ENCODE results near the gene FRYL. TPM values are rescaled to one million over a fixed set of nuclear protein-coding genes. Genes with fewer than 3 reads are reported as not detected.

FRYL gene
- total and polyA plus RNA-seq, 2 of the 13 experiments (the other 11 are each of a cell fraction or from before 2014, with no cell fraction given) = 9.7 to 19.6 TPM

DNA sequence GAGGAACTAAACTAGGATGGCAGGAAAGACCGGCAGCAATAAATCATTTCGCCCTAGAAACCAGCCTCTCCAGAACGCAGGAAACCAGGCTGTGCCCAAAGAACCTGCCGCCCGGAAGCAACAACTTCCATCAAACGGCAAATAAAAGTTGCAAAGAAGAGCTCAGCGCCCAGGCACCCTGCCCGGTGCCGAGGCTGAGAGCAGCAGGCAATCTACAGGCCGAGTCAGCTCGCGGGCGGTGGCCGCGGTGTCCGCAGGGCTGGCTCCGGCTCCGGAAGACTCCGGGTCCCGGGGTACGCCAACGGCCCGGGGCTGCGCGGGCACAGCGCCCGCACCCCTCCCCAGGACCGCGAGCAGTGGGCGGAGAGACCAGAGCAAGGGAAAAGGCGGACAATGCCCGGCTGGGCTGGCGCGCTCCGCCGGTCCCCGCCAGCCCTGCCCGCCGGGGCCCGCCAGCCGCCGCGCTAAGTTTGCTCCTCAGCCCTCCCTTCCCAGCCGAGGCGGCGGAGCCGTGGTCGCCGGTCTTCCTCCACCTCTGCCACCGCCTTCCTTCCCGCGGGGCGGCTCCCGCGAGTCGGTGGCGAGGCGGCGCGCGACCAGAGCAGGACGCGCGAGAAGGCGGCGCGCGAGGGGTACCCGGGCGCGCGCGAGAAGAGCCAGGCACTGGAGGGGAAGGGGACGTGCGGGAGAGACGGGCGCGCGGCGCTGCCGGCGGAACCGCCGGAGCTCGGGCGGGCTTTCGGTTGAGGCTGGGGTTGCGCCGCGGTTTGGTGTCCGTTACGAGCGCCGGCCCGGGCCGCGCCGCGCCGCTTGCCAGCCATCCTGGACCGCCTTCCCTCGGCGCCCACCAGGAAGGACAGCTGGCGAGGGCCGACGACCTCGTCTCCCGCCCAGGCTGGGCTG is 733 bp downstream of the FRYL start (continued):
- TF ChIP-seq, protein P1, sequence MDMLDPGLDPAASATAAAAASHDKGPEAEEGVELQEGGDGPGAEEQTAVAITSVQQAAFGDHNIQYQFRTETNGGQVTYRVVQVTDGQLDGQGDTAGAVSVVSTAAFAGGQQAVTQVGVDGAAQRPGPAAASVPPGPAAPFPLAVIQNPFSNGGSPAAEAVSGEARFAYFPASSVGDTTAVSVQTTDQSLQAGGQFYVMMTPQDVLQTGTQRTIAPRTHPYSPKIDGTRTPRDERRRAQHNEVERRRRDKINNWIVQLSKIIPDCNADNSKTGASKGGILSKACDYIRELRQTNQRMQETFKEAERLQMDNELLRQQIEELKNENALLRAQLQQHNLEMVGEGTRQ (IDR thresholded peaks at IDR 0.05; ENCODE audit: low read depth, low read length) = no peak
- TF ChIP-seq, protein P1 (CRISPR knock-in tag; IDR thresholded peaks at IDR 0.05; ENCODE audit: borderline replicate concordance) = no peak
- no peak for TF ChIP-seq ZNF33A (CRISPR knock-in tag; IDR thresholded peaks at IDR 0.05; ENCODE audit: borderline replicate concordance)
- no peak for TF ChIP-seq PHF20 (CRISPR knock-in tag; IDR thresholded peaks at IDR 0.05)
- no peak for TF ChIP-seq ZMAT5 (CRISPR knock-in tag; IDR thresholded peaks at IDR 0.05; ENCODE audit: borderline replicate concordance, low read depth)
- TF ChIP-seq EZH2 (conservative IDR thresholded peaks at IDR 0.05; ENCODE audit: low read depth, low read length) = no peak
- peak; percentile 27; the same call in 1 of the 2 replicates for TF ChIP-seq ZNF142 (CRISPR knock-in tag; IDR thresholded peaks at IDR 0.05)
- TF ChIP-seq RBFOX2 (IDR thresholded peaks at IDR 0.05; ENCODE audit: low read depth, low read length) = peak; percentile 84
- TF ChIP-seq CHD2 (IDR thresholded peaks at IDR 0.05; ENCODE audit: low read depth, low read length) = 0 out of 2 replicates have a peak, but pooled peaks have one; percentile 65
- TF ChIP-seq, protein P2, sequence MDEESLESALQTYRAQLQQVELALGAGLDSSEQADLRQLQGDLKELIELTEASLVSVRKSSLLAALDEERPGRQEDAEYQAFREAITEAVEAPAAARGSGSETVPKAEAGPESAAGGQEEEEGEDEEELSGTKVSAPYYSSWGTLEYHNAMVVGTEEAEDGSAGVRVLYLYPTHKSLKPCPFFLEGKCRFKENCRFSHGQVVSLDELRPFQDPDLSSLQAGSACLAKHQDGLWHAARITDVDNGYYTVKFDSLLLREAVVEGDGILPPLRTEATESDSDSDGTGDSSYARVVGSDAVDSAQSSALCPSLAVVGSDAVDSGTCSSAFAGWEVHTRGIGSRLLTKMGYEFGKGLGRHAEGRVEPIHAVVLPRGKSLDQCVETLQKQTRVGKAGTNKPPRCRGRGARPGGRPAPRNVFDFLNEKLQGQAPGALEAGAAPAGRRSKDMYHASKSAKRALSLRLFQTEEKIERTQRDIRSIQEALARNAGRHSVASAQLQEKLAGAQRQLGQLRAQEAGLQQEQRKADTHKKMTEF (CRISPR knock-in tag; IDR thresholded peaks at IDR 0.05) = peak; percentile 46; the same call in 1 of the 2 replicates
- TF ChIP-seq ZNF543 (CRISPR knock-in tag; IDR thresholded peaks at IDR 0.05) = 0 out of 2 replicates have a peak, but pooled peaks have one; percentile 16
- TF ChIP-seq SRY (CRISPR knock-in tag; IDR thresholded peaks at IDR 0.05) = no peak
- no peak for TF ChIP-seq TMF1 (CRISPR knock-in tag; IDR thresholded peaks at IDR 0.05; ENCODE audit: low read depth)
- TF ChIP-seq CREM (IDR thresholded peaks at IDR 0.05) = no peak
- no peak for TF ChIP-seq CREM (CRISPR knock-in tag; IDR thresholded peaks at IDR 0.05)
- TF ChIP-seq, protein P3, sequence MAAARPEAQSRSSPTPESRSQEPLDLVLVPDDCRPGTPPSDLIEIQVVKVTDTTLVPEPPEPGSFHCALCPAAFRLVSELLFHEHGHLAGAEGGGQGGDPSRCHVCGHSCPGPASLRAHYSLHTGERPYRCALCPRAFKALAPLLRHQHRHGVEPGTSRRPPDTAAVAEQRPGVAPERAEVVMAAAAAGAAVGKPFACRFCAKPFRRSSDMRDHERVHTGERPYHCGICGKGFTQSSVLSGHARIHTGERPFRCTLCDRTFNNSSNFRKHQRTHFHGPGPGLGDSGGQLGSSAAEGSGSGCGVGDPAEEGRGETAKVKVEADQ (CRISPR knock-in tag; IDR thresholded peaks at IDR 0.05; ENCODE audit: borderline replicate concordance) = 0 out of 2 replicates have a peak, but pooled peaks have one; percentile 22
- TF ChIP-seq THAP8 (CRISPR knock-in tag; IDR thresholded peaks at IDR 0.05; ENCODE audit: borderline replicate concordance) = no peak

All from HepG2 (cell line).